SKM-1 (cell line): ENCODE results near the gene KMT2D.

Source experiments
- DNase-seq: peaks from one replicate; lab custom pipeline; 2025; ENCODE audit not compliant: unreplicated experiment; lab: John Stamatoyannopoulos, UW

The KMT2D gene

GRCh38 chr12:49060237-49061156, at the start of gene KMT2D:
Gene KMT2D (minus strand): TSS chr12:49060794. CDS start chr12:49055324, 5,470 bp downstream.
- peak; percentile 48 for DNase-seq

GRCh38 chr12:49109641-49110463, 49.3 kb upstream of the KMT2D start:
- DNase-seq = no peak

- no peak for DNase-seq
Measured at GRCh38 chr12:49108958-49109404, 48.4 kb upstream of the KMT2D start.

GRCh38 chr12:49105504-49106084, 45.0 kb upstream of the KMT2D start:
- DNase-seq = no peak

- DNase-seq = no peak
Measured at GRCh38 chr12:49104822-49105221, 44.2 kb upstream of the KMT2D start.

- DNase-seq = no peak
Measured at GRCh38 chr12:49100380-49100779, 39.8 kb upstream of the KMT2D start.

- no peak for DNase-seq
Measured at GRCh38 chr12:49098703-49099102, 38.1 kb upstream of the KMT2D start.

GRCh38 chr12:49098035-49098451, 37.4 kb upstream of the KMT2D start:
- no peak for DNase-seq

GRCh38 chr12:49097381-49097780, 36.8 kb upstream of the KMT2D start:
- DNase-seq = no peak

GRCh38 chr12:49094975-49095365, 34.4 kb upstream of the KMT2D start:
- no peak for DNase-seq

GRCh38 chr12:49094160-49094974, 33.8 kb upstream of the KMT2D start, which contains the start of gene DHH:
Gene DHH (minus strand): TSS chr12:49094801. CDS start chr12:49094512, 289 bp downstream.
- DNase-seq = no peak

- no peak for DNase-seq
Measured at GRCh38 chr12:49093792-49094159, 33.2 kb upstream of the KMT2D start.

GRCh38 chr12:49092816-49093406, 32.3 kb upstream of the KMT2D start:
- no peak for DNase-seq

- no peak for DNase-seq
Measured at GRCh38 chr12:49092086-49092815, 31.7 kb upstream of the KMT2D start.

- no peak for DNase-seq
Measured at GRCh38 chr12:49091836-49092085, 31.2 kb upstream of the KMT2D start.

GRCh38 chr12:49091056-49091835, 30.7 kb upstream of the KMT2D start:
- no peak for DNase-seq

GRCh38 chr12:49089821-49090773, 29.5 kb upstream of the KMT2D start:
- no peak for DNase-seq

GRCh38 chr12:49088932-49089330, 28.3 kb upstream of the KMT2D start:
- no peak for DNase-seq
